ENCODE data around the gene NAT10. TPM values are rescaled to one million over a fixed set of nuclear protein-coding genes. Genes with fewer than 3 reads are reported as not detected.

The NAT10 gene
- total RNA-seq, 1 donor from 2014 or later, result 34.4 TPM

GRCh38 chr11:34155757-34156062 is 50.3 kb downstream of the NAT10 start:
- peaks cover 13% of the 10 kb centered on the region for H3K4me1 Mint-ChIP-seq (ENCODE audit: unreplicated experiment)

GRCh38 chr11:34157163-34157562 is 51.7 kb downstream of the NAT10 start:
- no peak for DNase-seq (ENCODE audit: low spot score)
- peaks cover 25% of the 10 kb centered on the region for H3K27me3 Mint-ChIP-seq (ENCODE audit: unreplicated experiment)
- H3K9me3 Mint-ChIP-seq (ENCODE audit: unreplicated experiment), result no peaks in the 10 kb centered on the region
- peaks cover 13% of the 10 kb centered on the region for H3K4me1 Mint-ChIP-seq (ENCODE audit: unreplicated experiment)
- H3K36me3 Mint-ChIP-seq (ENCODE audit: low read depth, unreplicated experiment), result peaks cover 47% of the 10 kb centered on the region
- no peak overlapping the region for H3K4me3 Mint-ChIP-seq (ENCODE audit: unreplicated experiment)
- H3K27ac Mint-ChIP-seq (ENCODE audit: unreplicated experiment), result no peak overlapping the region
- TF ChIP-seq CTCF (IDR thresholded peaks at IDR 0.05; ENCODE audit: unreplicated experiment), result no peak

More at GRCh38 chr11:34155757-34156062, 50.3 kb downstream of the NAT10 start:
- peaks cover 25% of the 10 kb centered on the region for H3K27me3 Mint-ChIP-seq (ENCODE audit: unreplicated experiment)
- no peak for DNase-seq (ENCODE audit: low spot score)
- no peak for TF ChIP-seq CTCF (IDR thresholded peaks at IDR 0.05; ENCODE audit: unreplicated experiment)
- H3K27ac Mint-ChIP-seq (ENCODE audit: unreplicated experiment), result no peak overlapping the region
- peaks cover 46% of the 10 kb centered on the region for H3K36me3 Mint-ChIP-seq (ENCODE audit: low read depth, unreplicated experiment)
- no peaks in the 10 kb centered on the region for H3K9me3 Mint-ChIP-seq (ENCODE audit: unreplicated experiment)
- H3K4me3 Mint-ChIP-seq (ENCODE audit: unreplicated experiment), result no peak overlapping the region

GRCh38 chr11:34158661-34159060 is 53.2 kb downstream of the NAT10 start:
- Mint-ChIP-seq H3K27ac (ENCODE audit: unreplicated experiment) (no peak overlapping the region), H3K27me3 (ENCODE audit: unreplicated experiment) (peaks cover 27% of the 10 kb centered on the region), H3K9me3 (ENCODE audit: unreplicated experiment) (no peaks in the 10 kb centered on the region), H3K36me3 (ENCODE audit: low read depth, unreplicated experiment) (peaks cover 41% of the 10 kb centered on the region), H3K4me1 (ENCODE audit: unreplicated experiment) (peaks cover 2% of the 10 kb centered on the region), H3K4me3 (ENCODE audit: unreplicated experiment) (no peak overlapping the region)
- TF ChIP-seq CTCF (IDR thresholded peaks at IDR 0.05; ENCODE audit: unreplicated experiment), result no peak
- DNase-seq (ENCODE audit: low spot score), result no peak

GRCh38 chr11:34160049-34160721 is 54.8 kb downstream of the NAT10 start:
- H3K36me3 Mint-ChIP-seq (ENCODE audit: low read depth, unreplicated experiment), result peaks cover 45% of the 10 kb centered on the region
- peak overlapping the region; percentile 28 for H3K4me3 Mint-ChIP-seq (ENCODE audit: unreplicated experiment)
- H3K27me3 Mint-ChIP-seq (ENCODE audit: unreplicated experiment), result peaks cover 29% of the 10 kb centered on the region
- H3K27ac Mint-ChIP-seq (ENCODE audit: unreplicated experiment), result no peak overlapping the region
- no peak for DNase-seq (ENCODE audit: low spot score)
- H3K4me1 Mint-ChIP-seq (ENCODE audit: unreplicated experiment), result no peaks in the 10 kb centered on the region
- H3K9me3 Mint-ChIP-seq (ENCODE audit: unreplicated experiment), result no peaks in the 10 kb centered on the region
- TF ChIP-seq CTCF (IDR thresholded peaks at IDR 0.05; ENCODE audit: unreplicated experiment), result no peak

GRCh38 chr11:34160791-34161190 is 55.4 kb downstream of the NAT10 start:
- H3K9me3 Mint-ChIP-seq (ENCODE audit: unreplicated experiment), result no peaks in the 10 kb centered on the region
- peaks cover 31% of the 10 kb centered on the region for H3K27me3 Mint-ChIP-seq (ENCODE audit: unreplicated experiment)
- no peaks in the 10 kb centered on the region for H3K4me1 Mint-ChIP-seq (ENCODE audit: unreplicated experiment)
- DNase-seq (ENCODE audit: low spot score), result no peak
- TF ChIP-seq CTCF (IDR thresholded peaks at IDR 0.05; ENCODE audit: unreplicated experiment), result no peak
- H3K27ac Mint-ChIP-seq (ENCODE audit: unreplicated experiment), result no peak overlapping the region
- H3K4me3 Mint-ChIP-seq (ENCODE audit: unreplicated experiment), result no peak overlapping the region
- H3K36me3 Mint-ChIP-seq (ENCODE audit: low read depth, unreplicated experiment), result peaks cover 48% of the 10 kb centered on the region
